ENCODE measurements around the gene WLS.

The WLS gene

DNA sequence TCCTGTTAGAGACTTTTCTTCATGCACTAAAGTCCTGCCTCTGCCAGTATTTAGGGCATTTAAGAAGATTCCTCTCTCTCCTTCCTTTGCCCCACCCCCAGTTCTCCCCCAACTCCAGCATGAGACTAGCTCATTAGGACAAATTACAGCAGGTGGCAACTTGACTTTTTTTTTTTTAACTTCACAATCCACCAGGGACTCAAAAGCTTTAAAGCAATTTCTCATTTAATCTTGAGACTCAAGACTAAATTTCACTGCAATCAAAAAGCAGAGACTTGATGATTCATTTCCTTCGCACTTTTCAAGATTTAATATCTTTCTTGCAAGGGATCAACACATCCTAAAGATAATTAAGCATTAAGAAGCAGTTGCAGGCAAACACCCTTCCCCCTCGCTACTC is 74.9 kb downstream of the WLS start:
- no peak for TF ChIP-seq GATA1 (IDR thresholded peaks at IDR 0.05; ENCODE audit: low read depth, low read length)
- no peak for TF ChIP-seq POLR2A (IDR thresholded peaks at IDR 0.05; ENCODE audit: low read length)

DNA sequence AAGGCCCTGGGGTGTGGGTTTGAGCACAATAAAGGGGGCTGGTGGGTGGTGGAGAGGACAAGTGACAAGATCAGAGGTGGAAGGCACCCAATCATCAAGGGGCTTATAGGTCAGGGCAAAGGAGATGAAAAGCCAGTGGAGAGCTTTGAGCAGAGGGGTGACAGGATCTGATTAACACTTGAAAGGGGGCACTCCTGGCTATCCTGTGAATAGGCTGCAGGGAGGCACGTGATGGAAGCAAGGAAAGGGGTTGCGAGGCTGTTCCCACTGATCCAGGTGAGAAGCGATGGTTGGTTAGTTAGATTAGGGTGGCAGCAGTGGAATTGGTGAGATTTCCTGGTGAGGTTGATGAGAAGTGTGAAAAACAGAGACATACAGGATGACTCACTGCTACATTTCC is 80.6 kb downstream of the WLS start:
- TF ChIP-seq POLR2A (IDR thresholded peaks at IDR 0.05; ENCODE audit: low read length) (no peak), GATA1 (IDR thresholded peaks at IDR 0.05; ENCODE audit: low read depth, low read length) (no peak)
- DNase-seq: no peak

More for the DNA sequence above, 74.9 kb downstream of the WLS start:
- no peak for DNase-seq

DNA sequence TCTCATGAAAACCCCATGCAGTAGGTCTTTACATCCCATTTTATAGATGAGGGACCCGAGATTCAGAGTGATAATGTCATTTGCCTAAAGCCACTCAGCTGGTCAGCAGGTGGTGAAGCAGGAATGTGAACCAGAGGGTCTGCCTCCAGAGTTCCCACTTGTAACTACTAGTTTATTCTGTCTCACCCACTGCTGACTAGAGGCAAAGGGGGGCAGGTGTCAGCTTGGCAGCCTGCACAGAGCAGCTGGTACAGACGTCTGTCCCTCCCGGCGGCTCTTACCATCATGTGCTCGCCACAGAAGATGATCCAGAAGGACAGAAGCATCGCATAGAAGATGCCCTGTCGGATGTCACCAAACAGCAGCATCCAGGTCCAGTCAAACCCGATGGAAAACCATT is 82.4 kb downstream of the WLS start:
- TF ChIP-seq POLR2A (IDR thresholded peaks at IDR 0.05; ENCODE audit: low read length) (no peak), GATA1 (IDR thresholded peaks at IDR 0.05; ENCODE audit: low read depth, low read length) (no peak)
- DNase-seq: no peak

DNA sequence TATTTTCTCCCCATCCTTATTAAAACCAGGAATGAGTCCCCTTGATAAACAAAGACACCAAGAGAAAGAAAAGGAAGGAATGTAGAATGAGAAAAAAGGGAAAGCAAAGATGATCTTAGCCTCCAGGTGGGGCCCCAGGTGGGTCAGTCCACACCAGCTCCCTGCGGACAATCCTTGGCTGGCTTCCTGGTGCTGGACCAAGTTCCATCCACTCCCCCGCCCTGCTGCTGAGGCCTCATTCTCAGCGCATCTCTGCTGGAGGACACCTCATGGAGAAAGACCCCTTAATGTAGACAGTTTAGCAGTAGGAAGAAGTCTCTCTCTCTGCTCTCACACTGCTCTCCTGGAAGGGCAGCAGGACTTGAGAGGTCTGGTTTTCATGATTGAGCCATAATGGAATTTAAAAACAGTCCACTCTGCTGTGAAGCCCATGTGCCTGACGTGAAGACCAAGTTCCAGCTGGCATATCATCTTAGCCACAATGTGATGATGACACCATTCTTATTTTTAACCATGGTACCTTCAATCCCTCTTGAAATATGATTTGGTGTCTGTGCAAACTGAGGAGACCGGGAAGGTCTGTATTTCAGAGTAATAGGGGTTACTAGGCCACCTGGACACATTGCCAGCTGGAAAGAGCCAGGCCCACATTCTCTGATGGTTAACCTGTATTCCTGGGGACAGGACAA is 83.1 kb downstream of the WLS start:
- TF ChIP-seq GATA1 (IDR thresholded peaks at IDR 0.05; ENCODE audit: low read depth, low read length): no peak
- TF ChIP-seq POLR2A (IDR thresholded peaks at IDR 0.05; ENCODE audit: low read length): no peak
- DNase-seq: no peak

DNA sequence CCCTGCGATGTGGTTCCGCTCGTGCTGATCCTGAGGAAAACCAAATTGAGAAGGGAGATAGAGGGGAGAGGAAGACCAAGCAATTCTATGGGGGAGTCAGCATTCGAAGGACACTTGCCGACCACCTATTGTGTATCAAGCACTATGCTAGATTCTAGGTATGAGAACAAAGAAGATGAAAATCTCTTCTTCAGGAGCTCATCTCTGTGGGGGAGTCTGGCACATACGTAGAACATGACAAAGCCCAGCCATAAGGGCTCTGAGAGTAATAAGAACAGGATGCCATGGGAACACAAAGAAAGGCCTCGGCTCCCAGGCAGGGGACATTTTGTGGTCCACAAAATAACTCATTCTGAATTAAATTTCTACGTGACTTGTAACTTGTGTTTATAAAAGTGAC is 83.7 kb downstream of the WLS start:
- DNase-seq: no peak
- TF ChIP-seq POLR2A (IDR thresholded peaks at IDR 0.05; ENCODE audit: low read length): no peak
- TF ChIP-seq GATA1 (IDR thresholded peaks at IDR 0.05; ENCODE audit: low read depth, low read length): no peak

DNA sequence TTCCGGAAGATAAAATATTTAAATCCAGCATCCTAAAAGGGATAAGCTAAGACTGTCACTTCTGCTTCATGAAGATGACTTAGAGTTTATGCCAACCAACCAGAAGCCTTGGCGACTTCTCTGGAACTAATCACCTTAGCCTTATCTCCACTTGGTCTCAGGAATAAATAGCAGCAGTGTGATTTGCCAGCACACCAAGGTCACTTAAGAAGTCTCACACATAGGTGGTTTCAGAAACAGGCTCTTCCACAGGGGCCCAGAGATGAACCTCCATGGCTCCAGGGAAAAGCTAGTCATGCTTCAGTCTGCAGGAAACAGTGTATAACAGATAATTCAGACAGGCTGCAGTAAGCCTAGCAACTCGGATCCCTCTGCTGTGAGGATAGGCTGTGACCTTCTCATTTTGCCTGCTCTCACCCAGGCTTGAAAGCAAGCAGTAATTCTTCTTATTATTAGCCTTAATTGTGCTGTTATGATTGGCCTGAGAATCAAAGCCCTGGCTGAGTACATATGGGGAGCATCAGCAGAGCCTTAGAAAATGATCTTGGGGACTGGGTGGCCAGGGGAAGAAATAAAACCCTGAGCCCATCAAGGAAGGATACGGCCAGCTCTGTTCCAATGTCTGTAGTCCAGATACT is 84.7 kb downstream of the WLS start:
- no peak for DNase-seq
- TF ChIP-seq GATA1 (IDR thresholded peaks at IDR 0.05; ENCODE audit: low read depth, low read length) (no peak), POLR2A (IDR thresholded peaks at IDR 0.05; ENCODE audit: low read length) (no peak)

DNA sequence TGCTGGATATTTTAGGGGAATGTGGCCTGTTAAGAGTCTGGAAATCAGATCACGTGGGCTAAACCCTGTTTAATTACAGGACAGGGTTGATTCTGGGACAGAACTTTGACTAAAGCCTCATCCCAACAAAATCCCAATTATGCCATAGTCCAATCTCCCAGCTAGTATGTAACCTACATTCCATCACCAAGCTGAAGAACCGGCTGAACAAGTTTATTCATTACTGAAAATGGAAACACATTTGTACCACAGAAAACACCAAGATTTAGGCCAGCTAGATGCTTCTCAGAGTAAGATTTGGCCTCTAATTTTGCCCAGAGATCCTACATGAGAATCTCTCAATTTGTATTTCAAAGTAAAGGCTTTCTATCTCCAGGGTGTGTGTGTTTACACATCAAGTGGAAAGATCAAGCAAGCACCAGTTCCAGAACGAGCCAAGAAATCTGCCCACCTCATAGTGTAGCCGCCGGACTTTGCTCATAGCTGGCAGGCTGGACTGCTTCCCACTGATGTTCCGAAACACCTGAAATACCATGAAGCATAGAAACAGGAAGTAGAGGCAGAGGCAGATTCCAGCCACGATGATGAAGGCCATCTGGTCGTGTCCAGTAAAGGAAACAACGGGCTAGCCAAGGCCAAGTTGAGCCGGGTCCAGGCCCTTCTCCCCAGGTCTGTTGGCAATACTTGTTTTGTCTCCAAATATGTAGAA is 86.8 kb downstream of the WLS start:
- TF ChIP-seq POLR2A (IDR thresholded peaks at IDR 0.05; ENCODE audit: low read length) (no peak), GATA1 (IDR thresholded peaks at IDR 0.05; ENCODE audit: low read depth, low read length) (no peak)
- no peak for DNase-seq

DNA sequence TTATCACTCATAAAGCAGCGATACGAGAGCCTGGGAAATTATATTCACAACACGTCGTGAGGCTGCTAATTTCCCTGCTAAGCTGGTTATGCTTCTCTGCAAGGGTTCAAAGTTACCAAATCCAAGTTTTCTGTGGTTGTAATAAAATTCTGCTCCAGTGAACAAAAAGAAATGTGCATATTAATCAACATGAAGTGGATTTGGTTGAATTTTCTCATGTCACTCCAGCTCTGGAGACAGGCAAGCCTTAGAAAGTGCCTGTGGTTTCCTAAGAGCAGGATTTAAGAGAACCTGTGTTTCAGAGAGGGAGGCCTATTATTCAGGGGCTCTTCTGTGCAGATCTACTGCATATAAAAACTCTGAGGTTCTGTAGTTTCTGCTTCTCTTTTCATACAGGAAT is 87.5 kb downstream of the WLS start:
- DNase-seq: no peak
- TF ChIP-seq POLR2A (IDR thresholded peaks at IDR 0.05; ENCODE audit: low read length) (no peak), GATA1 (IDR thresholded peaks at IDR 0.05; ENCODE audit: low read depth, low read length) (no peak)

DNA sequence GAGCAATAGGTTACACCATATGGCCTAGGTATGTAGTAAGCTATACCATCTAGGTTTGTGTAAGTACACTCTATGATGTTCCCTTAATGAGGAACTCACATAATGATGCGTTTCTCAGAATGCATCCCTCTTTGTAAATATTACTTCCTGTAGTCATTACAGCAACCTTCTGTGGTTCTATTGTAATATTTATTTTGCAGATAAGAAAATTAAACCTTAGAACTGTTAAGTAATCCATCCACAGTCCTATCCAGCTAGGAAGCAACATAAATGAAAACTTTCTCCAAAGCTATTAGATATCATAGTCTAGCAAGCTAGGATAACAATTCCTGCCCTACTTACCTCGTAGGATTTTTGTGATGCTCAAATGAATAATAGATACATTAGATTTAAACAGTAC is 88.7 kb downstream of the WLS start:
- DNase-seq: no peak
- no peak for TF ChIP-seq GATA1 (IDR thresholded peaks at IDR 0.05; ENCODE audit: low read depth, low read length)
- no peak for TF ChIP-seq POLR2A (IDR thresholded peaks at IDR 0.05; ENCODE audit: low read length)

DNA sequence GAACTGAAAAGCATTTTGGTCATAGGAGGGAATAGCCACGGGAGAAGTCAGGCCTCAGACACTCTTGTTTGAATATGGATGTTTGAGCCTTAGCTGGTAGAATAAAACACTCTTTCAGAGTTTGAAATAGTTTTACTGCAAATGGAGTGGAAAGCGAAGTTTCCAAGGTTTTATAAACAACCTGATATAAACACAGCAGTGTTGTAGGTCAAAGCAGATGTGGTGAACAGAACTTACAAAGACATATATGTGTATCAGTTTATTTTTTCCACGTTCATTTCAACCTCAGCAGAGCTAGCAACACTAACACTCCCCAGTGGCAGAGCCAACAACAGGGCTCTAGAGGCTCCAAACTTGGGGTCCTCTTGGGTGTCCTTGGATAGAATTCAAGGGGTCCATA is 89.9 kb downstream of the WLS start:
- no peak for DNase-seq
- TF ChIP-seq GATA1 (IDR thresholded peaks at IDR 0.05; ENCODE audit: low read depth, low read length) (no peak), POLR2A (IDR thresholded peaks at IDR 0.05; ENCODE audit: low read length) (no peak)

DNA sequence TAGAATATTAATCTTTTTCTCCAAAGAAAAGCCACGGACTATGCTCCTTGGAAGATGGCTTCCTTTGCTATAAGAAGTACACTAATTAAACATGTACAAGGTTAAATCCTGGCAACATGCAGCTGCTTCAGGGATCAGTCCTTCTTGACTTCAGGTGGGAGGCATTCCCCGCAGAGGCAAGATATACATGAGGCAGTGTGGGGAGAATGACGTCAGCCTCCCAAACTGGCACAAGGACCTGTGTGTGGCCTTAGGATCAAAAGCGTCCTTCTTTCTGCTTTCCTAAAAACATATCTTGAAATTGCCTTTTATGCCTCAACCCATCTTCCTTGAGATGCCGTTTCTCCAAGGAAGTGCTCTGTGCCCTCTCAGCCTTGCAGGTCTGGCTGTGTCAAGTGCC is 90.3 kb downstream of the WLS start:
- no peak for DNase-seq
- TF ChIP-seq GATA1 (IDR thresholded peaks at IDR 0.05; ENCODE audit: low read depth, low read length): no peak

DNA sequence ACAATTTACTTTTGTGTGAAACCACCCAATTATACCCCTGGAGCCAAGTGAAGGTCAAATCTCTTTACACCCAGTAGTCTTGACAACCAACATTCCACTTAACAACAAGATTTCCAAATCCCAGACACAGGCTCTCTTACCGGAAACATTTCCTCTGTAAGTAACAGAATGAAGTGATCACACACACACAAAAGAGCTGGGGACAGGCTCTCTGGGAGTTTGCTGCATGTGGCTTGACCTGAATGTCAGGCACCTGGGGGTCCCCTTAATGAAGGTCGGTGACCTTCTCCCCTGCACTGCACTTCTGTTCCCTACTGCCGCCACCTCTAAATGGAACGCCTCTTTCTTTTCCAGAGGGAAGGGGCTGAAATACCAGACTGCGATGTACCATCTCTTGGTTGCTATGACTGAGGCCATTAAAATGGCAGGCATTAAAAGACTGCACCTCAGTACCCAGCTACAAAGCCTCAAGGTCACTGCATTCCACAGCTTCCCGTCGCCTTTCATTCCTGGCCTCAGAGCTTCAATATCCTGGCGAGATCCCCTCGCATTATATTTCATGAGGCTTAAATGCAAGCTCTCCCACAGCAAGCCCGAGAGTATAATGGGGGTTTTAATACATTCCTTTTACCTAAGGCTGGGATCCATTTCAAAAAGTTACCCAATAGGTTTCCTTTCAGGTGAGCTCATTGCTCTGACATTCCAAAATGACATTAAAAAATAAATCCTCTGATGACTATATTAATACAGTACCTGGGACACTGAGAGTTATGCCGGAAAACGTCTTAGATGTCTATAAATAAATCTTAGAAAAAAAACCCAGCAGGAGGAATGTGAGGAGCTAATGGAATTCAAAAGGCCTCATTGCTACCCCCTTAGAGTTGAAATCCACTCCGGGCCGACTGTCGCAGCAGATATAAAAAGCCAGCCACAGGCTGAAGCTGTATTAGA is 91.0 kb downstream of the WLS start:
- no peak for DNase-seq
- no peak for TF ChIP-seq GATA1 (IDR thresholded peaks at IDR 0.05; ENCODE audit: low read depth, low read length)
- TF ChIP-seq POLR2A (IDR thresholded peaks at IDR 0.05; ENCODE audit: low read length): no peak

DNA sequence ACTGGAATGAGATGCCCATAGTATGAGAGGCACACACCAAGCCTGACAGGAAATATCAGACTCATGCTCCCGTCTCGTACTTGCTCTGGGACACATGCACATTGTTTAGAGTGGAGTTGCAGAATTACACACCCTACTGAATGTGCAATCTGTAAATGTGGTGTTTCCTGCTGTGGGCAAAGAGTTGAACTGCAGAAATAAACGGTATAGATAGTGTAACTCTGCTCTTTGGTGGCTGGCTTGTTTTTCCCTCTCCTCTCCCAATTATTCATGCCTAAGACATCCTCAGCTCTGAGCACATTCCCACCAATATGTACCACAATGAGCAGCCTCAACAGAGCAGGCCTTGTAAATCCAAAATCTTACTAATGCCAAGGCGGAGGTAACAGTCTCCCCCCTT is 91.8 kb downstream of the WLS start:
- DNase-seq: no peak
- no peak for TF ChIP-seq POLR2A (IDR thresholded peaks at IDR 0.05; ENCODE audit: low read length)
- no peak for TF ChIP-seq GATA1 (IDR thresholded peaks at IDR 0.05; ENCODE audit: low read depth, low read length)

DNA sequence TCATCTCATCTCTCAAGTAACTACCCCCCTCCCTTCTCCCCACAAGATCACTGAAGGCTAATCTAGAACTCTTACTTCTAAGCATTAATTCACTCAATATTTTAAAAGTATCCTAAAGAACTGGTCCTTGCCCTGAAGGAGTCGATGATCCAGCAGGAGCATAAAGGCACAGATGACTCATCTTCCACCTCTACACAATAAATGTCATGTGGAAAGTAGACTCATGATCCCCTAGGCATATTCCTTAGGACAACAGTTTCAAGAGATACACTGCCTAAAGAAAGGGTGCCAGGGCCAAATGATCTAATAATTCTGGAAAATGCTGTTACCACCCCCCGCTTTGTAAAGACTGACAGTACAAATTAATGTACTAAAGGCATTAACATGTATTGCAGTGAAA is 96.1 kb downstream of the WLS start:
- TF ChIP-seq POLR2A (IDR thresholded peaks at IDR 0.05; ENCODE audit: low read length) (no peak), GATA1 (IDR thresholded peaks at IDR 0.05; ENCODE audit: low read depth, low read length) (no peak)
- DNase-seq: no peak
